Liver (tissue), 9 donors: Measurements from ENCODE around the gene CCDC102A. TPM values are rescaled to one million over a fixed set of nuclear protein-coding genes. Genes with fewer than 3 reads are reported as not detected.

Experiments used
- DNase-seq: peaks from one replicate; pipeline ENCODE4 v3.0.0-alpha.2; 2017; ENCODE audit warnings: low spot score
- H3K27ac ChIP-seq, 2 donors: one replicate each; pipeline ENCODE4 v1.7.0; 2013; ENCODE audit warnings: inconsistent platforms in 2 of 2, low read length in 2 of 2, control low read depth in 1 of 2, low read depth in 1 of 2, mild to moderate bottlenecking in 1 of 2
- H3K27me3 ChIP-seq, 4 donors: one replicate each; pipeline versions ENCODE4 v1.6.1 to v1.7.0; 2013; ENCODE audit warnings: low read length in 3 of 4, inconsistent platforms in 1 of 4, mild to moderate bottlenecking in 1 of 4, moderate library complexity in 1 of 4; ENCODE audit not compliant: control insufficient read depth in 4 of 4, insufficient read depth in 4 of 4
- H3K36me3 ChIP-seq, 4 donors: one replicate each; pipeline versions ENCODE4 v1.6.1 to v1.7.0; 2013; ENCODE audit warnings: low read length in 3 of 4, mild to moderate bottlenecking in 3 of 4, low read depth in 1 of 4, moderate library complexity in 1 of 4; ENCODE audit not compliant: control insufficient read depth in 4 of 4, insufficient read depth in 3 of 4
- H3K4me1 ChIP-seq, 4 donors: one replicate each; pipeline versions ENCODE4 v1.6.1 to v1.7.0; 2013; ENCODE audit warnings: low read length in 3 of 4, mild to moderate bottlenecking in 3 of 4, moderate library complexity in 1 of 4; ENCODE audit not compliant: control insufficient read depth in 4 of 4, insufficient read depth in 4 of 4
- H3K4me3 ChIP-seq, 3 donors: one replicate each; pipeline versions ENCODE4 v1.6.1 to v1.7.0; 2013; ENCODE audit warnings: low read length in 3 of 3, control low read depth in 1 of 3, low read depth in 1 of 3, mild to moderate bottlenecking in 1 of 3
- H3K9ac ChIP-seq, 2 donors: one replicate each; pipeline ENCODE4 v1.7.0; 2013; ENCODE audit warnings: low read length in 2 of 2, mild to moderate bottlenecking in 2 of 2, moderate library complexity in 2 of 2, control low read depth in 1 of 2, low read depth in 1 of 2
- H3K9me3 ChIP-seq, 4 donors: one replicate each; pipeline versions ENCODE4 v1.6.1 to v1.7.0; 2013; ENCODE audit warnings: low read length in 3 of 4; ENCODE audit not compliant: control insufficient read depth in 4 of 4
- EGR1 ChIP-seq, 2 donors: IDR thresholded peaks; 2 replicates each; pipeline ENCODE4 v1.6.1; 2016 to 2018; ENCODE audit warnings: antibody characterized with exemption in 2 of 2, low read depth in 2 of 2
- FOXA1 ChIP-seq: IDR thresholded peaks from 2 replicates; pipeline ENCODE4 v1.6.1; 2016; ENCODE audit warnings: antibody characterized with exemption
- FOXA2 ChIP-seq: IDR thresholded peaks from 2 replicates; pipeline ENCODE4 v1.6.1; 2016; ENCODE audit warnings: antibody characterized with exemption
- HNF4A ChIP-seq, 2 donors: conservative IDR thresholded peaks; 2 replicates each; pipeline ENCODE4 v1.6.1; 2016; ENCODE audit warnings: antibody characterized with exemption in 2 of 2, mild to moderate bottlenecking in 2 of 2
- HNF4G ChIP-seq: IDR thresholded peaks from 2 replicates; pipeline ENCODE4 v1.6.1; 2016; ENCODE audit warnings: antibody characterized with exemption
- NR2F2 ChIP-seq: IDR thresholded peaks from 2 replicates; pipeline ENCODE4 v1.6.1; 2016; ENCODE audit warnings: antibody characterized with exemption
- RAD21 ChIP-seq, 2 donors: IDR thresholded peaks; 2 replicates each; pipeline ENCODE4 v1.6.1; 2016; ENCODE audit warnings: antibody characterized with exemption in 2 of 2, mild to moderate bottlenecking in 2 of 2
- RXRA ChIP-seq, 2 donors: IDR thresholded peaks; 2 replicates each; pipeline ENCODE4 v1.6.1; 2017 to 2018; ENCODE audit warnings: antibody characterized with exemption in 2 of 2, mild to moderate bottlenecking in 1 of 2
- SP1 ChIP-seq: IDR thresholded peaks from 2 replicates; pipeline ENCODE4 v1.6.1; 2018; ENCODE audit warnings: antibody characterized with exemption, mild to moderate bottlenecking
- TAF1 ChIP-seq: conservative IDR thresholded peaks from 2 replicates; pipeline ENCODE4 v1.6.1; 2016; ENCODE audit warnings: antibody characterized with exemption, mild to moderate bottlenecking
- YY1 ChIP-seq: IDR thresholded peaks from 2 replicates; pipeline ENCODE4 v1.6.1; 2016; ENCODE audit warnings: antibody characterized with exemption, mild to moderate bottlenecking
- WGBS: extraction: QIAGEN DNeasy Blood & Tissue Kit; methylation state at CpG from one replicate; pipeline ENCODE4 v1.1.7; 2013; 5-methylcytosine and 5-hydroxymethylcytosine counted together
- polyA plus RNA-seq, 2 donors: library from polyadenylated mRNA; stranded (reverse) in 1 of 2; unstranded in 1 of 2; fragments of 200-250 nt in 1 of 2; fragments of >200 nt in 1 of 2; fragmentation: Nextera tagmentation in 1 of 2; extraction: Ambion mirVana in 1 of 2; gene quantifications; one replicate each; pipeline versions ENCODE4 v1.2.1 to v1.2.3, GENCODE V29; 2013 to 2015
- total RNA-seq, 2 donors: library from RNA; depleted of rRNA; stranded (reverse); fragments of >200 nt; gene quantifications; one replicate each; pipeline ENCODE4 v1.2.3, GENCODE V29; 2014
- TF ChIP-seq, protein P1 (sequence below): IDR thresholded peaks from 2 replicates; pipeline ENCODE4 v1.6.1; 2016; ENCODE audit warnings: antibody characterized with exemption
- TF ChIP-seq, protein P2 (sequence below): IDR thresholded peaks from 2 replicates; pipeline ENCODE4 v1.6.1; 2016; ENCODE audit warnings: antibody characterized with exemption
- TF ChIP-seq, protein P3 (sequence below): fragments of 150-350 bp; IDR thresholded peaks from 2 replicates; pipeline ENCODE4 v1.5.1; 2017; ENCODE audit warnings: improper control_type of control experiment, low read depth, low read length; ENCODE audit not compliant: missing input control
- TF ChIP-seq, protein P4 (sequence below): IDR thresholded peaks from 2 replicates; pipeline ENCODE4 v1.6.1; 2016; ENCODE audit warnings: antibody characterized with exemption, mild to moderate bottlenecking
- donor health status: healthy.
- donor health status: healthy.
- donor health status: healthy.
- donor health status: healthy.
- donor health status: healthy.

Gene CCDC102A
- total and polyA plus RNA-seq, 4 donors, result 0.36 to 2.6 (median 1.7) TPM

DNA sequence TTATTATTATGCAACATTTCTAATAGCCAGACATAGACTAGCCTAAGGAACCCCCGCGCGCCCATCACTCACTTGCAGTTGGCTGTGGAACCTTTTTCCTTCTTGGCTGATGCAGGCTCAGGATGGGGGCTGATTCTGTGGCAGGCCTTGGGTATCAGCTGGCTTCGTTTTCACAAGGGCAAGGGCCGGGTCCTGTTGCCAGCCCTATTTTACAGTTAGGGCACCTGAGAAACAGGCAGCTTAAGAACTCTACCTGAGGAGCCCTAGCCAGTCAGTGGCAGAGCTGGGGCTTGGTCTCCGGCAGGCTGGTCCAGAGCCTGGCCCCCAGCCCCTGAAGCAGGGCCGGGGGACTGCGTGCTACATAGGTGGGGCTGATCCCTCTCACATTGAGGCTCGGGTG, 34.7 kb upstream of the CCDC102A start:
- H3K4me3 ChIP-seq, result no peak overlapping the region
- H3K9me3 ChIP-seq, result no peaks in the 10 kb centered on the region
- H3K27me3 ChIP-seq, result no peaks in the 10 kb centered on the region
- TF ChIP-seq RAD21 (IDR thresholded peaks at IDR 0.05) (no peak), HNF4A (conservative IDR thresholded peaks at IDR 0.05) (no peak), FOXA1 (no peak), TAF1 (no peak), YY1 (no peak), NR2F2 (no peak), EGR1 (IDR thresholded peaks at IDR 0.05; ENCODE audit: low read depth in 2 of 2) (no peak), RXRA (IDR thresholded peaks at IDR 0.05) (no peak)
- TF ChIP-seq, protein P1, sequence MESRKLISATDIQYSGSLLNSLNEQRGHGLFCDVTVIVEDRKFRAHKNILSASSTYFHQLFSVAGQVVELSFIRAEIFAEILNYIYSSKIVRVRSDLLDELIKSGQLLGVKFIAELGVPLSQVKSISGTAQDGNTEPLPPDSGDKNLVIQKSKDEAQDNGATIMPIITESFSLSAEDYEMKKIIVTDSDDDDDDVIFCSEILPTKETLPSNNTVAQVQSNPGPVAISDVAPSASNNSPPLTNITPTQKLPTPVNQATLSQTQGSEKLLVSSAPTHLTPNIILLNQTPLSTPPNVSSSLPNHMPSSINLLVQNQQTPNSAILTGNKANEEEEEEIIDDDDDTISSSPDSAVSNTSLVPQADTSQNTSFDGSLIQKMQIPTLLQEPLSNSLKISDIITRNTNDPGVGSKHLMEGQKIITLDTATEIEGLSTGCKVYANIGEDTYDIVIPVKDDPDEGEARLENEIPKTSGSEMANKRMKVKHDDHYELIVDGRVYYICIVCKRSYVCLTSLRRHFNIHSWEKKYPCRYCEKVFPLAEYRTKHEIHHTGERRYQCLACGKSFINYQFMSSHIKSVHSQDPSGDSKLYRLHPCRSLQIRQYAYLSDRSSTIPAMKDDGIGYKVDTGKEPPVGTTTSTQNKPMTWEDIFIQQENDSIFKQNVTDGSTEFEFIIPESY, result no peak
- TF ChIP-seq, protein P2, sequence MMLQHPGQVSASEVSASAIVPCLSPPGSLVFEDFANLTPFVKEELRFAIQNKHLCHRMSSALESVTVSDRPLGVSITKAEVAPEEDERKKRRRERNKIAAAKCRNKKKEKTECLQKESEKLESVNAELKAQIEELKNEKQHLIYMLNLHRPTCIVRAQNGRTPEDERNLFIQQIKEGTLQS, result no peak
- TF ChIP-seq, protein P3, sequence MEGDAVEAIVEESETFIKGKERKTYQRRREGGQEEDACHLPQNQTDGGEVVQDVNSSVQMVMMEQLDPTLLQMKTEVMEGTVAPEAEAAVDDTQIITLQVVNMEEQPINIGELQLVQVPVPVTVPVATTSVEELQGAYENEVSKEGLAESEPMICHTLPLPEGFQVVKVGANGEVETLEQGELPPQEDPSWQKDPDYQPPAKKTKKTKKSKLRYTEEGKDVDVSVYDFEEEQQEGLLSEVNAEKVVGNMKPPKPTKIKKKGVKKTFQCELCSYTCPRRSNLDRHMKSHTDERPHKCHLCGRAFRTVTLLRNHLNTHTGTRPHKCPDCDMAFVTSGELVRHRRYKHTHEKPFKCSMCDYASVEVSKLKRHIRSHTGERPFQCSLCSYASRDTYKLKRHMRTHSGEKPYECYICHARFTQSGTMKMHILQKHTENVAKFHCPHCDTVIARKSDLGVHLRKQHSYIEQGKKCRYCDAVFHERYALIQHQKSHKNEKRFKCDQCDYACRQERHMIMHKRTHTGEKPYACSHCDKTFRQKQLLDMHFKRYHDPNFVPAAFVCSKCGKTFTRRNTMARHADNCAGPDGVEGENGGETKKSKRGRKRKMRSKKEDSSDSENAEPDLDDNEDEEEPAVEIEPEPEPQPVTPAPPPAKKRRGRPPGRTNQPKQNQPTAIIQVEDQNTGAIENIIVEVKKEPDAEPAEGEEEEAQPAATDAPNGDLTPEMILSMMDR, result no peak
- H3K36me3 ChIP-seq, result no peaks in the 10 kb centered on the region
- H3K9ac ChIP-seq, result no peak overlapping the region
- H3K27ac ChIP-seq, result no peak overlapping the region
- no peak for DNase-seq
- H3K4me1 ChIP-seq, result no peaks in the 10 kb centered on the region
- WGBS, result 89% methylated on average over 9 of the region's 9 CpGs

DNA sequence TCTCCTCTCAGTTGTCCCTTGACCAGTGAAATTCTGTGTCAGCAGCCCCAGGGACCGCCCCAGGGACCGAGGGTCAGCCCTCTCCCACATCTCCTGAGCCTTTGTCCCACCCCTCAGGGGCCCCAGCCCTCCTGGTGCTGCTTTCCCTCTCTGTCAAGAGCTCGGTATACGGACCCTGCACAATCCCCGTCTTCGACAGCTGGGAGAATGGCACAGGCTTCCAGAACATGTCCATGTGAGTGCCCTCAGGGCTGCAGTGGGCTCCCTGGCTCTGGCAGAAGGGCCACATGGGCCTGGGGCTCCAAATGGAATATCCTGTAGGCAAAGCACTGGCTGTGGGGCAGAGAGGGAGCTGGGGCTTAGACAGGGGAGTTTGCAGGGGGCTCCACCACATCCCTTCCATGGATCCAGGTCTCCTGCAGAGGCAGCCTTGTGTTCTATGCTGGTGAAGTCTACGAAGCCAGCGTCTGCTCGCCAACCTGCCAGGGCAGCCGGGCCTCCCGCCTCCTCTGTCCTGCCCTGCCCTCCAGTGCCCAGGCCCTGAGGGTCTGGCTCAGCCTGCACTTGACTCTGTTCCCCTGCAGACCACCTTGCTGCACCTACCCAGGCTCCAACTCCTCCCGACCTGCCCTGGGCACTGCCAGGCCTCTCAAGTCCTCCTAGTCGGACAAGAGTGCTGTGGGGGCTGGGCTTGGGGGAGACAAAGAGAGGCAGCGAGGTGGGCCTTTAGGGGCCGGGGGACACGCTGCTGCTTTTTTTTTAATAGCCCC, 34.1 kb upstream of the CCDC102A start:
- Histone ChIP-seq H3K27ac (no peak overlapping the region), H3K9me3 (no peaks in the 10 kb centered on the region), H3K36me3 (no peaks in the 10 kb centered on the region), H3K4me1 (no peaks in the 10 kb centered on the region), H3K4me3 (no peak overlapping the region), H3K9ac (no peak overlapping the region), H3K27me3 (no peaks in the 10 kb centered on the region)
- no peak for DNase-seq
- TF ChIP-seq, protein P4, sequence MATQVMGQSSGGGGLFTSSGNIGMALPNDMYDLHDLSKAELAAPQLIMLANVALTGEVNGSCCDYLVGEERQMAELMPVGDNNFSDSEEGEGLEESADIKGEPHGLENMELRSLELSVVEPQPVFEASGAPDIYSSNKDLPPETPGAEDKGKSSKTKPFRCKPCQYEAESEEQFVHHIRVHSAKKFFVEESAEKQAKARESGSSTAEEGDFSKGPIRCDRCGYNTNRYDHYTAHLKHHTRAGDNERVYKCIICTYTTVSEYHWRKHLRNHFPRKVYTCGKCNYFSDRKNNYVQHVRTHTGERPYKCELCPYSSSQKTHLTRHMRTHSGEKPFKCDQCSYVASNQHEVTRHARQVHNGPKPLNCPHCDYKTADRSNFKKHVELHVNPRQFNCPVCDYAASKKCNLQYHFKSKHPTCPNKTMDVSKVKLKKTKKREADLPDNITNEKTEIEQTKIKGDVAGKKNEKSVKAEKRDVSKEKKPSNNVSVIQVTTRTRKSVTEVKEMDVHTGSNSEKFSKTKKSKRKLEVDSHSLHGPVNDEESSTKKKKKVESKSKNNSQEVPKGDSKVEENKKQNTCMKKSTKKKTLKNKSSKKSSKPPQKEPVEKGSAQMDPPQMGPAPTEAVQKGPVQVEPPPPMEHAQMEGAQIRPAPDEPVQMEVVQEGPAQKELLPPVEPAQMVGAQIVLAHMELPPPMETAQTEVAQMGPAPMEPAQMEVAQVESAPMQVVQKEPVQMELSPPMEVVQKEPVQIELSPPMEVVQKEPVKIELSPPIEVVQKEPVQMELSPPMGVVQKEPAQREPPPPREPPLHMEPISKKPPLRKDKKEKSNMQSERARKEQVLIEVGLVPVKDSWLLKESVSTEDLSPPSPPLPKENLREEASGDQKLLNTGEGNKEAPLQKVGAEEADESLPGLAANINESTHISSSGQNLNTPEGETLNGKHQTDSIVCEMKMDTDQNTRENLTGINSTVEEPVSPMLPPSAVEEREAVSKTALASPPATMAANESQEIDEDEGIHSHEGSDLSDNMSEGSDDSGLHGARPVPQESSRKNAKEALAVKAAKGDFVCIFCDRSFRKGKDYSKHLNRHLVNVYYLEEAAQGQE, result no peak
- TF ChIP-seq, protein P2, result no peak
- TF ChIP-seq TAF1, result no peak
- no peak for TF ChIP-seq YY1
- TF ChIP-seq, protein P1, result no peak
- no peak for TF ChIP-seq NR2F2
- no peak for TF ChIP-seq FOXA2
- no peak for TF ChIP-seq SP1
- TF ChIP-seq HNF4G, result no peak
- TF ChIP-seq EGR1 (IDR thresholded peaks at IDR 0.05; ENCODE audit: low read depth in 2 of 2), result no peak
- WGBS, result 93% methylated on average over 16 of the region's 16 CpGs
